Measurements from ENCODE around the gene DDX19B.

Gene DDX19B

GRCh38 chr16:70380248-70380918, 81.4 kb downstream of the DDX19B start (continued):
- TF ChIP-seq EGR2 (tag by site-specific recombination; IDR thresholded peaks at IDR 0.05; ENCODE audit: low read depth) (peak; percentile 67; the same call in 1 of the 2 replicates), ZNF529 (tag by site-specific recombination; IDR thresholded peaks at IDR 0.05; ENCODE audit: insufficient replicate concordance) (no peak), ZNF501 (tag by site-specific recombination; IDR thresholded peaks at IDR 0.05) (no peak), ZNF341 (tag by site-specific recombination; IDR thresholded peaks at IDR 0.05; ENCODE audit: low read depth) (no peak), ZNF146 (tag by site-specific recombination; IDR thresholded peaks at IDR 0.05) (no peak), ZFP3 (tag by site-specific recombination; IDR thresholded peaks at IDR 0.05; ENCODE audit: low read depth) (no peak), SCRT2 (tag by site-specific recombination; IDR thresholded peaks at IDR 0.05) (peak; percentile 100), ZNF350 (tag by site-specific recombination; IDR thresholded peaks at IDR 0.05) (no peak), ZFP69B (tag by site-specific recombination; IDR thresholded peaks at IDR 0.05) (no peak; the same call in 1 of the 2 replicates), MZF1 (tag by site-specific recombination; IDR thresholded peaks at IDR 0.05; ENCODE audit: borderline replicate concordance) (no peak), ZNF394 (tag by site-specific recombination; IDR thresholded peaks at IDR 0.05; ENCODE audit: borderline replicate concordance) (no peak), ZNF629 (tag by site-specific recombination; IDR thresholded peaks at IDR 0.05) (peak; percentile 47; the same call in 1 of the 2 replicates), ZNF157 (tag by site-specific recombination; IDR thresholded peaks at IDR 0.05) (no peak), ZNF404 (tag by site-specific recombination; IDR thresholded peaks at IDR 0.05) (no peak), ZBTB48 (tag by site-specific recombination; IDR thresholded peaks at IDR 0.05) (peak; percentile 23), ZNF23 (tag by site-specific recombination; IDR thresholded peaks at IDR 0.05; ENCODE audit: borderline replicate concordance) (no peak), ZSCAN30 (tag by site-specific recombination; IDR thresholded peaks at IDR 0.05) (no peak), ZNF132 (tag by site-specific recombination; IDR thresholded peaks at IDR 0.05; ENCODE audit: borderline replicate concordance) (no peak), ZNF473 (tag by site-specific recombination; IDR thresholded peaks at IDR 0.05) (no peak), ZNF133 (tag by site-specific recombination; IDR thresholded peaks at IDR 0.05) (no peak), ZNF311 (tag by site-specific recombination; IDR thresholded peaks at IDR 0.05; ENCODE audit: borderline replicate concordance) (no peak)
- TF ChIP-seq, protein P1, sequence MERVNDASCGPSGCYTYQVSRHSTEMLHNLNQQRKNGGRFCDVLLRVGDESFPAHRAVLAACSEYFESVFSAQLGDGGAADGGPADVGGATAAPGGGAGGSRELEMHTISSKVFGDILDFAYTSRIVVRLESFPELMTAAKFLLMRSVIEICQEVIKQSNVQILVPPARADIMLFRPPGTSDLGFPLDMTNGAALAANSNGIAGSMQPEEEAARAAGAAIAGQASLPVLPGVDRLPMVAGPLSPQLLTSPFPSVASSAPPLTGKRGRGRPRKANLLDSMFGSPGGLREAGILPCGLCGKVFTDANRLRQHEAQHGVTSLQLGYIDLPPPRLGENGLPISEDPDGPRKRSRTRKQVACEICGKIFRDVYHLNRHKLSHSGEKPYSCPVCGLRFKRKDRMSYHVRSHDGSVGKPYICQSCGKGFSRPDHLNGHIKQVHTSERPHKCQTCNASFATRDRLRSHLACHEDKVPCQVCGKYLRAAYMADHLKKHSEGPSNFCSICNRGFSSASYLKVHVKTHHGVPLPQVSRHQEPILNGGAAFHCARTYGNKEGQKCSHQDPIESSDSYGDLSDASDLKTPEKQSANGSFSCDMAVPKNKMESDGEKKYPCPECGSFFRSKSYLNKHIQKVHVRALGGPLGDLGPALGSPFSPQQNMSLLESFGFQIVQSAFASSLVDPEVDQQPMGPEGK (tag by site-specific recombination; IDR thresholded peaks at IDR 0.05), result peak; percentile 87; the same call in 1 of the 2 replicates
- TF ChIP-seq, protein P2, sequence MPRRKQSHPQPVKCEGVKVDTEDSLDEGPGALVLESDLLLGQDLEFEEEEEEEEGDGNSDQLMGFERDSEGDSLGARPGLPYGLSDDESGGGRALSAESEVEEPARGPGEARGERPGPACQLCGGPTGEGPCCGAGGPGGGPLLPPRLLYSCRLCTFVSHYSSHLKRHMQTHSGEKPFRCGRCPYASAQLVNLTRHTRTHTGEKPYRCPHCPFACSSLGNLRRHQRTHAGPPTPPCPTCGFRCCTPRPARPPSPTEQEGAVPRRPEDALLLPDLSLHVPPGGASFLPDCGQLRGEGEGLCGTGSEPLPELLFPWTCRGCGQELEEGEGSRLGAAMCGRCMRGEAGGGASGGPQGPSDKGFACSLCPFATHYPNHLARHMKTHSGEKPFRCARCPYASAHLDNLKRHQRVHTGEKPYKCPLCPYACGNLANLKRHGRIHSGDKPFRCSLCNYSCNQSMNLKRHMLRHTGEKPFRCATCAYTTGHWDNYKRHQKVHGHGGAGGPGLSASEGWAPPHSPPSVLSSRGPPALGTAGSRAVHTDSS (tag by site-specific recombination; IDR thresholded peaks at IDR 0.05), result no peak
- TF ChIP-seq, protein P3, sequence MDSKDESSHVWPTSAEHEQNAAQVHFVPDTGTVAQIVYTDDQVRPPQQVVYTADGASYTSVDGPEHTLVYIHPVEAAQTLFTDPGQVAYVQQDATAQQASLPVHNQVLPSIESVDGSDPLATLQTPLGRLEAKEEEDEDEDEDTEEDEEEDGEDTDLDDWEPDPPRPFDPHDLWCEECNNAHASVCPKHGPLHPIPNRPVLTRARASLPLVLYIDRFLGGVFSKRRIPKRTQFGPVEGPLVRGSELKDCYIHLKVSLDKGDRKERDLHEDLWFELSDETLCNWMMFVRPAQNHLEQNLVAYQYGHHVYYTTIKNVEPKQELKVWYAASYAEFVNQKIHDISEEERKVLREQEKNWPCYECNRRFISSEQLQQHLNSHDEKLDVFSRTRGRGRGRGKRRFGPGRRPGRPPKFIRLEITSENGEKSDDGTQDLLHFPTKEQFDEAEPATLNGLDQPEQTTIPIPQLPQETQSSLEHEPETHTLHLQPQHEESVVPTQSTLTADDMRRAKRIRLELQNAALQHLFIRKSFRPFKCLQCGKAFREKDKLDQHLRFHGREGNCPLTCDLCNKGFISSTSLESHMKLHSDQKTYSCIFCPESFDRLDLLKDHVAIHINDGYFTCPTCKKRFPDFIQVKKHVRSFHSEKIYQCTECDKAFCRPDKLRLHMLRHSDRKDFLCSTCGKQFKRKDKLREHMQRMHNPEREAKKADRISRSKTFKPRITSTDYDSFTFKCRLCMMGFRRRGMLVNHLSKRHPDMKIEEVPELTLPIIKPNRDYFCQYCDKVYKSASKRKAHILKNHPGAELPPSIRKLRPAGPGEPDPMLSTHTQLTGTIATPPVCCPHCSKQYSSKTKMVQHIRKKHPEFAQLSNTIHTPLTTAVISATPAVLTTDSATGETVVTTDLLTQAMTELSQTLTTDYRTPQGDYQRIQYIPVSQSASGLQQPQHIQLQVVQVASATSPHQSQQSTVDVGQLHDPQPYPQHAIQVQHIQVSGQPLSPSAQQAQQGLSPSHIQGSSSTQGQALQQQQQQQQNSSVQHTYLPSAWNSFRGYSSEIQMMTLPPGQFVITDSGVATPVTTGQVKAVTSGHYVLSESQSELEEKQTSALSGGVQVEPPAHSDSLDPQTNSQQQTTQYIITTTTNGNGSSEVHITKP (tag by site-specific recombination; IDR thresholded peaks at IDR 0.05), result peak; percentile 8

Data from HEK293 (cell line).